CMK (cell line): ENCODE results near the gene FUT6.
"Not testable (repeated sequence)": the region's sequence is repeated elsewhere in the genome, so short reads cannot be mapped to it uniquely, and the experiment has no call there.

Experiments used
- DNase-seq: peaks from one replicate; pipeline ENCODE4 v3.0.0-alpha.2; 2010; ENCODE audit warnings: low read depth

The FUT6 gene

GRCh38 chr19:5857203-5858081 lies 17.9 kb upstream of the FUT6 start:
- DNase-seq: no peak

- not testable (repeated sequence) for DNase-seq
Measured at GRCh38 chr19:5855151-5855550, 15.6 kb upstream of the FUT6 start.

GRCh38 chr19:5854121-5854520 lies 14.6 kb upstream of the FUT6 start:
- DNase-seq: not testable (repeated sequence)

- no peak for DNase-seq
Measured at GRCh38 chr19:5851302-5851701, 11.8 kb upstream of the FUT6 start, which contains the start of gene FUT3. Gene FUT3 (minus strand): TSS chr19:5851449.

GRCh38 chr19:5850743-5851293 lies 11.3 kb upstream of the FUT6 start:
- no peak for DNase-seq

- DNase-seq: no peak
Measured at GRCh38 chr19:5850189-5850588, 10.7 kb upstream of the FUT6 start.

GRCh38 chr19:5848621-5849020 lies 9.1 kb upstream of the FUT6 start:
- not testable (repeated sequence) for DNase-seq

GRCh38 chr19:5847846-5848245 lies 8.3 kb upstream of the FUT6 start:
- not testable (repeated sequence) for DNase-seq

GRCh38 chr19:5844456-5845433 lies 5.2 kb upstream of the FUT6 start:
- DNase-seq: no peak

- no peak for DNase-seq
Measured at GRCh38 chr19:5843295-5843927, 3.9 kb upstream of the FUT6 start.

GRCh38 chr19:5841735-5842111 lies 2.2 kb upstream of the FUT6 start:
- not testable (repeated sequence) for DNase-seq

- DNase-seq: no peak
Measured at GRCh38 chr19:5838353-5839064, 993 bp downstream of the FUT6 start.

GRCh38 chr19:5837761-5838352 lies 1.6 kb downstream of the FUT6 start:
- no peak for DNase-seq

- DNase-seq: no peak
Measured at GRCh38 chr19:5832527-5833216, 6.8 kb downstream of the FUT6 start.

- no peak for DNase-seq
Measured at GRCh38 chr19:5832061-5832460, 7.4 kb downstream of the FUT6 start.

GRCh38 chr19:5831159-5831558 lies 8.3 kb downstream of the FUT6 start:
- DNase-seq: no peak

- DNase-seq: no peak
Measured at GRCh38 chr19:5829567-5830310, 9.8 kb downstream of the FUT6 start.

GRCh38 chr19:5828661-5829566 lies 10.6 kb downstream of the FUT6 start:
- peak; percentile 73 for DNase-seq
